ENCODE data around the gene ZMYM2.
A peak's percentile ranks its signal among the peaks of the same experiment; 100 is the strongest.

Gene ZMYM2

DNA sequence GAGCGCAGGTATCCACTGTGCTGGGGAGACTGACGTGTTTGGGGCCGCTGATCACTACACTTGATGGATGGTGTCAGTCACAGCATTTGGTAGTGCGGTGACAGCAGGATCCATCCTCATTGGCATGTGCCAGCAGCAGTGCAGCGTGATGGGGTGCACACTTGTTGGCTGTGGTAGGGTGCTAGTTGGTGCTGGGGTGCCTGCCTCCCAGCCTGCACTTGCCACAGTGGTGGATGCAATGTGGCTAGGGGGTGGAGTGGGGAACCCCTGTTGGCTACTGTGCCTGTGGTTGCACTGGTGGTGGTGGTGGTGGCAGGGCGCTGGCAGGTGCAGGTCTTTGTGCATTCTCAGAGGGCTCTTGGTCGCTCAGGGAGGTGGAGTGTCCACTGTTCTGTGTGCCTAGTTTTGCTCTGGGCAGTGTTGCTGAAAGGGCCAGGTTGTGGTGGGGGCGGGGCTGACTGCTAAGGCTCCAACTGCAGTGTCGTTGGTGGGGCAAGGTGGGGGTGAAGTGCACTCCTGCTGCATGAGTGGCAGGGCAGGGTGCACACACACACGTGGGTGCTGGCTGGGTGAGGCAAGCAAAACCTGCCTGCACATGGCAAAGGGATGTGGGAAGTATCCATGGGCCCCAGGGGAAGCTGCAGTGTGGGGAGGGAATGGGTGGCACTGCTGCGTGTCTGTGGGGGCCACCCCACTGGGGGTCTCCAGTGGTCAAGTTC is 84.8 kb downstream of the ZMYM2 start:
- TF ChIP-seq, protein P1, sequence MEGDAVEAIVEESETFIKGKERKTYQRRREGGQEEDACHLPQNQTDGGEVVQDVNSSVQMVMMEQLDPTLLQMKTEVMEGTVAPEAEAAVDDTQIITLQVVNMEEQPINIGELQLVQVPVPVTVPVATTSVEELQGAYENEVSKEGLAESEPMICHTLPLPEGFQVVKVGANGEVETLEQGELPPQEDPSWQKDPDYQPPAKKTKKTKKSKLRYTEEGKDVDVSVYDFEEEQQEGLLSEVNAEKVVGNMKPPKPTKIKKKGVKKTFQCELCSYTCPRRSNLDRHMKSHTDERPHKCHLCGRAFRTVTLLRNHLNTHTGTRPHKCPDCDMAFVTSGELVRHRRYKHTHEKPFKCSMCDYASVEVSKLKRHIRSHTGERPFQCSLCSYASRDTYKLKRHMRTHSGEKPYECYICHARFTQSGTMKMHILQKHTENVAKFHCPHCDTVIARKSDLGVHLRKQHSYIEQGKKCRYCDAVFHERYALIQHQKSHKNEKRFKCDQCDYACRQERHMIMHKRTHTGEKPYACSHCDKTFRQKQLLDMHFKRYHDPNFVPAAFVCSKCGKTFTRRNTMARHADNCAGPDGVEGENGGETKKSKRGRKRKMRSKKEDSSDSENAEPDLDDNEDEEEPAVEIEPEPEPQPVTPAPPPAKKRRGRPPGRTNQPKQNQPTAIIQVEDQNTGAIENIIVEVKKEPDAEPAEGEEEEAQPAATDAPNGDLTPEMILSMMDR (IDR thresholded peaks at IDR 0.05; ENCODE audit: insufficient read depth, low read depth, low read length, missing control alignments), result no peak
- peak; percentile 5 for DNase-seq (ENCODE audit: low read depth)
- H3K4me3 ChIP-seq (ENCODE audit: low read length), result no peak overlapping the region

DNA sequence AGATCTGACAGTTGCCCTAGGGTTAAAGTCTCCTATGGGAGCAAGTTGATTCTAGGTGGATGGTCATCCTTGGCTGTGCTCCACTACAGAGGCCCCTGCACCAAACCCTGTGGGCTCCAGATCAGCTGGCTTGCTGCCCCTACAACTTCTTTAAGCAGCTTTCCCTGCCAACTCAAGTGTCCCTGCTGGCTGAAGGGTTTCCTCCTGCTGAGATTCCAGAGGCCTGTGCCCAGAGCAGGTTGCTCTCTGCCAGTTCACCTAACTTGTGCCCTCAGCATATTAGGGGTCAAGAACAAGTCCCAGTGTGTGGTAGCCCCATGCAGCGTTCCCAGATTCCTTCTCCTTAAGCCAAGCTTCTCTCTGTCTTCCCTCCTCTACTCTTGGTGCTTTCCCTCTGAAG is 85.6 kb downstream of the ZMYM2 start:
- no peak overlapping the region for H3K4me3 ChIP-seq (ENCODE audit: low read length)
- DNase-seq (ENCODE audit: low read depth), result no peak
- TF ChIP-seq, protein P1 (IDR thresholded peaks at IDR 0.05; ENCODE audit: insufficient read depth, low read depth, low read length, missing control alignments), result no peak

DNA sequence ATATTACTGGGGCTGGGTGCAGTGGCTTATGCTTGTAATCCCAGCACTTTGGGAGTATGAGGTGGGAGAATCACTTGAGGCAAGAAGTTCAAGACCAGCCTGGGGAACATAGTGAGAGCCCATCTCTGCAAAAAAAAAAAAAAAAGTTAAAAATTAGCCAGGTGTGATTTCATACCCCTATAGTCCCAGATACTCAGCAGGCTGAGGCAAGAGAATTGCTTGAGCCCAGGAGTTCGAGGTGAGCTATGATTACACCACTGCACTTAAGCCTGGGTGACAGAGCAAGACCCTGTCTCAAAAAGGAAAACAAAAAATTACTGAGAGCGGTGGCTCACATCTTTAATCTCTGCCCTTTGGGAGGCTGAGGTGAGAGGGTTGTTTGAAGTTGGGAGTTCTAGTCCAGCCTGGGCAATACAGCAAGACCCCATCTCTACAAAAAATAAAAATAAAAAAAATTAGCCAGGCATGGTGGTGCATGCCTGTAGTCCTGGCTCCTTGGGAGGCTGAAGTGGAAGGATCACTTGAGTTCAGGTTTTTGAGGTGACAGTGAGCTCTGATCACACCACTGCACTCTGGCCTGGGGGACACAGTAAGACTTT is 87.5 kb downstream of the ZMYM2 start:
- H3K4me3 ChIP-seq (ENCODE audit: low read length), result no peak overlapping the region
- DNase-seq (ENCODE audit: low read depth), result no peak
- TF ChIP-seq, protein P1 (IDR thresholded peaks at IDR 0.05; ENCODE audit: insufficient read depth, low read depth, low read length, missing control alignments), result no peak

- H3K4me3 ChIP-seq (ENCODE audit: low read length), result no peak overlapping the region
- TF ChIP-seq, protein P1 (IDR thresholded peaks at IDR 0.05; ENCODE audit: insufficient read depth, low read depth, low read length, missing control alignments), result no peak
- no peak for DNase-seq (ENCODE audit: low read depth)
Measured at GRCh38 chr13:20049558-20050473, 91.3 kb downstream of the ZMYM2 start.

DNA sequence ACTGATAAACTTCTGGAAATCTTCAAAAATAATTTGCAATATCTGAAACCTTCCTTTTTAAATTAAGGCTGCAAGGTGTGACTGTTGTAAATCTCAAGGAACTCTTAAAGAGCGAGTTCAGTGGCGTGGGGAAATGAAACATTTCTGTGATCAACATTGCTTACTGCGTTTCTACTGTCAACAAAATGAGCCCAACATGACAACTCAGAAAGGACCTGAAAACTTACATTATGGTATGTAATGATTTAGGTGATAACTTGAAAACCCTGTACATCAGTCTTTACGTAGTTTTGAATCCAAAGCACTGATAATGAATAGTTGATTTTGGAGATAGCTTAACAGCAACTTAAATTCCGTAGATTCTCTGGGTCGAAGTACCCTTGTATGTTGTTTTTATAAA is 92.8 kb downstream of the ZMYM2 start:
- H3K4me3 ChIP-seq (ENCODE audit: low read length), result no peak overlapping the region
- DNase-seq (ENCODE audit: low read depth), result no peak
- TF ChIP-seq, protein P1 (IDR thresholded peaks at IDR 0.05; ENCODE audit: insufficient read depth, low read depth, low read length, missing control alignments), result no peak

GRCh38 chr13:20053016-20053415 is 94.5 kb downstream of the ZMYM2 start:
- H3K4me3 ChIP-seq (ENCODE audit: low read length), result no peak overlapping the region
- no peak for DNase-seq (ENCODE audit: low read depth)
- TF ChIP-seq, protein P1 (IDR thresholded peaks at IDR 0.05; ENCODE audit: insufficient read depth, low read depth, low read length, missing control alignments), result no peak

Measured in epithelial cell of esophagus (primary cell).